Sigmoid colon (tissue), 3 donors: ENCODE measurements around the gene ATXN10.

Experiments
- CTCF ChIP-seq, 4 experiments: fragments of 450-650 bp in 3 of 4; fragments of 200-600 bp in 1 of 4; IDR thresholded peaks; one replicate each; pipeline ENCODE4 v1.5.1; 2016 to 2019; ENCODE audit warnings: antibody characterized with exemption in 4 of 4, mild to moderate bottlenecking in 3 of 4, moderate library complexity in 2 of 4
- POLR2A ChIP-seq, 2 donors: fragments of 450-650 bp; IDR thresholded peaks; one replicate each; pipeline ENCODE4 v1.6.1; 2016; ENCODE audit warnings: antibody characterized with exemption in 2 of 2, mild to moderate bottlenecking in 2 of 2, moderate library complexity in 2 of 2

GRCh38 chr22:45783021-45783420, 111.4 kb downstream of the ATXN10 start:
- TF ChIP-seq POLR2A (IDR thresholded peaks at IDR 0.05) = no peak
- TF ChIP-seq CTCF (IDR thresholded peaks at IDR 0.05) = no peak
